ENCODE measurements around the gene CMTM1.
A peak's percentile ranks its signal among the peaks of the same experiment; 100 is the strongest.

CMTM1 gene

GRCh38 chr16:66548868-66549267, 17.4 kb upstream of the CMTM1 start:
- no peak for TF ChIP-seq CTCF (IDR thresholded peaks at IDR 0.05; ENCODE audit: low read depth, low read length, missing control alignments)
- H3K4me3 ChIP-seq (ENCODE audit: low read depth, low read length) = peak overlapping the region; percentile 68
- no peak overlapping the region for H3K27ac ChIP-seq
- no peaks in the 10 kb centered on the region for H3K27me3 ChIP-seq (replicated peaks)
- DNase-seq = no peak
- H3K36me3 ChIP-seq (replicated peaks) = no peaks in the 10 kb centered on the region
- in situ Hi-C loops (cut with HindIII; ENCODE audit: low pct_ligation_motif_present, low sequenced_read_pairs) = no loop called here

GRCh38 chr16:66549284-66550131, 16.7 kb upstream of the CMTM1 start, which contains the start of gene TK2:
TK2 (minus strand) TSS chr16:66550122; CDS start chr16:66550061, 61 bp downstream.
- Histone ChIP-seq H3K36me3 (replicated peaks) (no peaks in the 10 kb centered on the region), H3K4me3 (ENCODE audit: low read depth, low read length) (peak within 1 kb of the TSS; percentile 68), H3K27me3 (replicated peaks) (no peaks in the 10 kb centered on the region), H3K27ac (peak within 1 kb of the TSS; percentile 84)
- TF ChIP-seq CTCF (IDR thresholded peaks at IDR 0.05; ENCODE audit: low read depth, low read length, missing control alignments) = peak; percentile 29
- in situ Hi-C loops (cut with HindIII; ENCODE audit: low pct_ligation_motif_present, low sequenced_read_pairs) = no loop called here
- DNase-seq = peak; percentile 62

GRCh38 chr16:66551348-66551759, 14.9 kb upstream of the CMTM1 start:
- DNase-seq = no peak
- H3K27me3 ChIP-seq (replicated peaks) = no peaks in the 10 kb centered on the region
- in situ Hi-C loops (cut with HindIII; ENCODE audit: low pct_ligation_motif_present, low sequenced_read_pairs) = no loop called here
- TF ChIP-seq CTCF (IDR thresholded peaks at IDR 0.05; ENCODE audit: low read depth, low read length, missing control alignments) = peak; percentile 56
- no peak overlapping the region for H3K4me3 ChIP-seq (ENCODE audit: low read depth, low read length)
- no peaks in the 10 kb centered on the region for H3K36me3 ChIP-seq (replicated peaks)
- no peak overlapping the region for H3K27ac ChIP-seq

- DNase-seq = no peak
- H3K27ac ChIP-seq = peak overlapping the region; percentile 58
Measured at GRCh38 chr16:66551788-66552285, 14.4 kb upstream of the CMTM1 start.

GRCh38 chr16:66552286-66553177, 13.7 kb upstream of the CMTM1 start, which contains the start of gene CKLF:
CKLF (plus strand) TSS chr16:66552576; CDS start chr16:66552716, 140 bp downstream.
- Histone ChIP-seq H3K36me3 (replicated peaks) (no peaks in the 10 kb centered on the region), H3K4me3 (ENCODE audit: low read depth, low read length) (peak within 1 kb of the TSS; percentile 71), H3K27me3 (replicated peaks) (no peaks in the 10 kb centered on the region), H3K27ac (peak within 1 kb of the TSS; percentile 58)
- in situ Hi-C loops (cut with HindIII; ENCODE audit: low pct_ligation_motif_present, low sequenced_read_pairs) = no loop called here
- no peak for TF ChIP-seq CTCF (IDR thresholded peaks at IDR 0.05; ENCODE audit: low read depth, low read length, missing control alignments)
- DNase-seq = peak; percentile 83

More at GRCh38 chr16:66551788-66552285, 14.4 kb upstream of the CMTM1 start:
- Histone ChIP-seq H3K27me3 (replicated peaks) (no peaks in the 10 kb centered on the region), H3K36me3 (replicated peaks) (no peaks in the 10 kb centered on the region), H3K4me3 (ENCODE audit: low read depth, low read length) (peak overlapping the region; percentile 71)
- in situ Hi-C loops (cut with HindIII; ENCODE audit: low pct_ligation_motif_present, low sequenced_read_pairs) = no loop called here
- no peak for TF ChIP-seq CTCF (IDR thresholded peaks at IDR 0.05; ENCODE audit: low read depth, low read length, missing control alignments)

Measured in brain microvascular endothelial cell (primary cell).